Stimulated activated CD8-positive, alpha-beta memory T cell treated with anti-CD3 and anti-CD28 coated beads, Interleukin-12 subunit alpha, Interleukin-12 subunit beta, amount 100 ng/mL, for 4 hours (primary cell): Measurements from ENCODE around the gene GRID1.

Source experiments
- DNase-seq: peaks from one replicate; pipeline ENCODE4 v3.0.0-alpha.2; 2020; ENCODE audit warnings: low read depth

Gene GRID1

DNA sequence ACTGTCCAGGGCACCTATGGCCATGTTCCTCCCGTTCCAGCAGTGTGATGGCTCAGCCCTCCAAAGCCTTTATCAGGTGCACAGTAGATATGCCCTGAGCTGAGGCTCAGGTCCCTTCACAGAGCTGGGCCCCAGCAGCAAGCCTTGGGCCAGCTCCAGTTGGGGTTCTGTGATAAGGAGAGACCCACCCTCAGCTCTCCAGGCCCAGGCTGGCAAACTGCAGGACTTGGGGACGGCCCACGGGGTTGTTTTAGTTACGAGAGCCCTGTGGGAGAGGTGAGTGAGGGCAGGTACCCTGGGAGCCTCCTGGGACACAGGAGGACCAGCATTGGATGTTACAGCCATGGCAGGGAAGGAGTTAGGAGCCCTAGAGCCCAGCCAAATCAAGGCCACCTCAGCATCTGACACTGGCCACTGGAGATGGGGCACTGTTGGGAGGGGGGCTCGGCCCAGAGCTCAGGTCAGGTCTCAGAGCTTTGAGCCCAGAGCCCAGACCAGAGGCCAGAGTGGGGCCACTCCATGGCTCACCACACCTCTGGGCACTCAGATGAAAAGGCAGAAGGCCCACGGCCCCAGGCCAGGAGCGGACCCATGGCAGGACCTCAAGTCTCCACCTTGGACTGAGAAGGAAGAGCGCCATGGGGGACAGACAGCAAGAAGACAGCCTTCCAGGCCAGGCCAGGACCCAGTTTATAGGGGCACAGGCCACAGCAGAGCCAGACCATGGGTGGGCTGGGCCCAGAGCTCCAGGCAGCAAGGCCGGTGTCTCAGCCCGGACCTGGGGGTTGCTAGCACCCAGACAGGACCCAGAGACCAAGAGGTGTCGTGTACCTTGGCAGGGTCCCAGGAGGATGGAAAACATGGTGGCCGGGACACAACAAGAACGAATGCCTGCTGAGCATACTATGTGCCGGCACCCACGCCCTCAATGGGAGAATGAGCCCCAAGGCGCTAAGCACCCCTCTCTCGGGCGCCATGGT lies 12.8 kb downstream of the GRID1 start:
- DNase-seq = no peak

DNA sequence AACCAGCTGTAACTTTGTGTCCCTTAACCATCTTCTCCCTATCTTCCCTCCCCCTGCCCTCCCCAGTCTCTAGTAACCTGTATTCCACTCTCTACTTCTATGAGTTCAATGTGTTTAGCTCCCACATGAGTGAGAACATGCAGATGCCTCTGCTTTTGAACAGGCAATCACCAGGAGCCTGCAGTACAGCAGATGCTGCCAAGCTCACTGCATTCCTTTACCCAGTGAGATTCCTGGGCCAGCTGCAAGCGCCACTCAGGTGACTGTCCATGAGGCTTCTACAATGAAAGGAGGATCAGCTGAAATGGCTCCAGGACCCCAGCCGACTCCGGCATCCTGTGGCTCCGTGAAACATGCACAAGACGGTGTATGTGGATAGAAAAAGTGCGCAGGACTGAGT lies 15.7 kb downstream of the GRID1 start:
- DNase-seq = no peak

DNA sequence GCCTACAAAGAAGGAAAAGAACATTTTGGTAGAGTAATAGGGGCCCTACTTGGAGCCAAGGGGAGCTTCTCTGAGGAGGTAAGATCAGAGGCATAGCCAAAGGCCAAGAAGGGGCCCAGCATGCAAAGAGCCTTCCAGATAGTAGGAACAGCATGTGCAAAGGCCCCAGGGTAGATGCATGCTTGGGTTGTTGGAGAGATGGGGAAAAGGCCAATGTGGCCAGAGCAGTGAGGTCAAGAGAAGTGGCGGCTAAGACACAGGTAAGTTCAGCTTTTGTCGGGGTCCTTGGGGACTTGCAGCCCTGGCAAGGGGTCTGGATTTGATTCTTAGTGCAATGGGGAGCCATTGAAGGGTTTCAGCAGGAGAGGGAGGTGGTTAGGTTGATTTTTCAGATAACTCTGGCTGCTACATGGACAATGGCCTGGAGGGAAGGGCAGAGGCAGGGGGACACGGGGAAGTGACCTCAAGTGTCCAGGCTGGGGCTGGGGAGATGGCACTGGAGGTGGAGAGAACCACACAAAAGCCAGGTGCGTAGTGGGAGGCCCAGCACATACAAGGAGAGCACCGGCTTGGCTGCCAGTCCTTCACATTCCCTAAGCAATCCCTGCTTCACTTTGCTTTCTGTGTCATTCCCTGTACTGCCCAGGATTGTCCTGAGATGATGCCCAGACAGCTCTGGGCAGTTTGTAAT lies 16.5 kb downstream of the GRID1 start:
- no peak for DNase-seq

DNA sequence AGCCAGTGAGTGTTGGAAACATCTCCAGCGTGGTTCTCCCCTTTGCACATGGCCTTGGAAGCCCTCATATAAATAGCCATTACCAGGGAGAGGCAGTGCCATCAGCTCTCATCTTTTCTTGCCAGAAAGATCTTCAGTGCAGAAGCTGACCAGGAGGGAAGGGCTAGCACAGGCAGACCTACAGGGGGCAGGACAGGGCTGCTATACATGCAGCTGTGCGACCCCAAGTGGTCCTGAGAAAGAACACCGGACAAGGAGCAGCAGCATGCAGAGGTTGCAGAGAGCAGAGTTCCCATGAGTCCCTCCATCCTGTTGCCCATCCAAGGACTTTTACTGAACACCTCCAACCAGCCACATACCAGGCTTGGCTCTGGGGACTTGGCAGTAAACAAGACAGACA lies 17.1 kb downstream of the GRID1 start:
- no peak for DNase-seq

DNA sequence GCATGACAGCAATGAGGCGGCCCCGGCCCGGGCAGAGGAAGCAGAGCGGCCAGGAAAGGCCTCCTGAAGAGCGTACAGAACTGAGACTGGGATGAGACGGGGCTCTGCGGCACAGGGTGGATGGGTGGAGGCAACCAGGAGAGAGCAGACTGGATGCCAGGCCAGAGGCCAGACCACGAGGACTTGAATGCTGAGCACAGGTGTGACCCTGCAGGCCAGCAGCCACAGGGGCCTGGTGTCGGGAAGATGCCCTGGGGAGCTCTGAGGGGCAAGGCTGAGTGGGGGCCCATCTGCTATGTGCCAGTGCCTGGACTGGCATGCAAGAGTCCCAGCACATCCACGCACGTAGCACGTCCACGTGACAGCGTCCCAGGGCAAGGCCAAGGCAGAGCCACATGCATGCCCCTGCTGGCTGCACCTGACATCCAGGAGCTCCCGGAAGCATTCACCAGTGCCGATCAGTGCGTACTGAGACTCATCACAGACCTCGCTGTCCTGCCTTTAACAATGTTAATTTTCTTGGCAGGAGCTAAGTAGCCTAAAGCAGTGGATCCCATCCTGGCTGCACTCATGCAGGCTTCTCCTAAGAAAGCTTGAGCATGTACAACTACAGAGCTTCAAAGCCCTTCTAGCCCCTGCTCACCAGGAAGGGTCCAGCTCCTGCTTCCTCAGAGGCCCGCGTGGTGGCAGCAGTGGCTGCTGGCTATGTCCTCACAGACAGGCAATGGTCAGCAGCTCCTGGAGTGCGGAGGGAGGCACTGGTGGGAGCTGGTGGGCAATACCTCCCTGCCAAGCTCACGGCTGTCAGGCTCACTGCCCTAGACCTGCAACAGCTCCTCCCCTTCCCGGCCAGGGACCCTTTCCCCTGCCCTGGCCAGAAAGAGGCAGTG lies 18.0 kb downstream of the GRID1 start:
- DNase-seq = no peak

DNA sequence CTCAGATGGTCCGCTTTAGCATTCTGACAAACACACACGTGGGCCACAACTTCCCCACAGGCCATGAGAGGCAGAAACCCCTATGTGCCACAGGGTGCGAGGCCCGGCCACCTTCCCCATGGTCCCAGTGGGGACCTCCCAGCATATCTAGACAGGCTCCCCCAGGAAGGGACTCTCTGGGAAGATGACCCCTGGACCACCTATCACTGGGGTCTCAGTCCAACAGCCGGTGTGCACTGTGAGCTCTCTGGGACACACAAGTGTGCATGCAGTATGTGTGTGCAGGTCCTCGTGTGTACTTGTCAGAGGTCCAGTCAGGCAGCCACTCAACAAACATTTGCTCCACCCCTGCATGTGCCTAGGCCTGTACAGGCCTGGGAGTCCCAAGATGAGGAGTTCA lies 18.7 kb downstream of the GRID1 start:
- DNase-seq = no peak

DNA sequence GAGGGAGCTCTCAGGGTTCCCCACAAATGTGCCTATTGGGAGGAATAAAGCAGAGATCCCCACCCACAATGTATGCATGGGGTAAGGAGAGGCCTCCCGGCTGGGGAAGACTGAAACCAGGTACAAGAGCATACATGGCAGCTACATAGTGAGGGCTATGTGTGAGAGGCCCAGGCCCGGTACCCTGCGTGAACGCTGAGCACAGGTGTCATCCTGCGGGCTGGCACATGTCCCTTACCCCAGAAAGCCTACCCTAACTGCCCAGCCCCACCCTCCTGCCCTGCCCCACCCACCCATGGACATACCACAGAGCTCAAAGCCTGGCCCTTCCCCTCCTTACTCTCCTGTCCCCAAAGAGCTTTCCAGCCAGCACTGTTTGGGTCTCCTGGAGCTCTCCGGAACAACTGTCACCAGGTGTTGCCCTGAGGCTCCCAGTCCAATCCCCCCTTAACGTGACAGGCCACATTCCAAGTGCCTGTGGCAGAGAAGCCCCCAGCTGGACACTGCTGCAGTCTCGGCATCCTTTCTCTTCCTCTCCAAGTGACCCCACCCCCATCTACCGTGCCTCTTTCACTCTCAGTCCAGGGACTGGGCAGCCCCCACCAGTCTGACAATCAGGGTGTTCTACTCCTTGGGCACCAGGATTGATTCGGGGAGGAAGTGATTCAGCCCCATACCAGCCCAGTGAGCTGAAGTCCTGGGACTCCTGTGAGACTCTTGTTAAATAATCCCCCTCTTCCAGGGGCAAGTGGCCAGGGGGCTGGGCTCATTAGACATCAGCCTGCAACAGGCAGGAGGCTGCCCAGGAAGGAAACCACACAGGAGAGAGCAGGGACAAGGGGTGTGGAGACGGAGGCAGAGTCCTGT lies 19.6 kb downstream of the GRID1 start:
- DNase-seq = no peak

DNA sequence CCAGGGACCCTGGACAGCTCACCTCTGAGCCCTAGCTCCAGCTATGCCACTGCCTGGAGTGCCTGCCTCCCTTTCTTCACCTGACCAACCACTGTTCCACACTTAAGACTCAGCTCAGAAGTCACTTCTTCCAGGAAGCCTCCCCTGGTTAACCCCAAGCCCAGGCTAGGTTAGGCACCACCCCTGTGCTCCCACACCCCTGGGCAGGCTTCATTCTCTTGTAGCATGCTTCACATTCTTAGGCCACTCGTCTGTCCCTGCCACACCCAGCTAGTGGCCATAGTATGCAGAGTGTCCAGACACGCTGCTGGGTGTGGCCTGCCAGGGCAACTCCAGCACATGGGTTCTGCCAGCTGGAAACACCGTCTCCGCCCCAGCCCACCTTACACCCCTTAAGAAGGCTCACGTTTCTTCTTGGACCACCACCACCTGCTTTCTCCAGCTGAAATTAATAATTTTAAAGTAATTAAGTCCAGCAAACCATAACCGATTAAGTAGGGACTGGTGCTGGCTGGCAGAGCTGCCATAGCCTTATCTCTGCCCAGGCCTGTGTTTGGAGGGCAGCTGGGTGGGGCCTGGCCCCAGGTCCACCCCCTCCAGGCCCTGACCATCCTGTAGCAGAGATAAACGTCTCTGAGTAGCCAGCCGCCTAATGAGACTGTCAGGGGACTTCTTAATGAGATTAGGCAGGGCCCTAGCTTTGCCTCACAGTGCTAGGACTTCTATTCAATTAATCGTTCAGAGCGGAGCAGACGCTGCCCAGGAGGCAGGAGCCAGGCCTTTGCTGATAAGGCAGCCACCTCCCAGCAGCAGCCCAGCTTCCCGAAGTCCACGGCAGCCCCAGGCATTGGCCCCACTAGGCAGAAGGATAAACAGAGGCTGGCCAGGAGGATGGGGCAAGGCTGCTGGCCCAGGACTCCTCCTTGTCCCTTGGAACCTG lies 20.5 kb downstream of the GRID1 start:
- DNase-seq = no peak

DNA sequence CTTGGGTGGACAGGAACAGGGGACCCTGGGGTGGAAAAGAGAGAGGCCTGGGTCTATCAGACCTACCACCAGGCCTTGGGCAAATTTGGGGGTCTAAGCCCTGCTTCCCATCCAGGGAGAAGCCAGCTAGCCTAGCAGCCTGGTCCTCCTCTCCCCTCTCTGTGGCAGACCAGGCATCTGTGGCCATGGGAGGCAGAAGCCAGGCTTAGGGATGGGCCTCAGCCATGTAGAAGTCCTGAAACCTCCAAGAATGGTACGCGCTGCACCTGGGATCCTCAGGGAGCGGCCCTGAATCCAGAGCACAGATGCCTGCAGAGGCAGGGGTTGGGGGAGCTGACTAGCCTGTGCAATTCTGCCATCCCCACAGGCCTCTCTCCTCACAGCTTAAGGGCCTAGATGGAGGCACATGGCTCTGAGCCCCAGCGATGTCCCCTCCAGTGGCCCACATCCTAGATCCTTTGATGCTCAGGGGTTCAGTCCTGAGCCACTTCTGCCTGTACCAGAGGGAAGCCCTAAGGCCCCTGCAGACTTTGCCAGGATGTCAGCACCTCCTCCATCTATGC lies 21.2 kb downstream of the GRID1 start:
- DNase-seq = no peak

DNA sequence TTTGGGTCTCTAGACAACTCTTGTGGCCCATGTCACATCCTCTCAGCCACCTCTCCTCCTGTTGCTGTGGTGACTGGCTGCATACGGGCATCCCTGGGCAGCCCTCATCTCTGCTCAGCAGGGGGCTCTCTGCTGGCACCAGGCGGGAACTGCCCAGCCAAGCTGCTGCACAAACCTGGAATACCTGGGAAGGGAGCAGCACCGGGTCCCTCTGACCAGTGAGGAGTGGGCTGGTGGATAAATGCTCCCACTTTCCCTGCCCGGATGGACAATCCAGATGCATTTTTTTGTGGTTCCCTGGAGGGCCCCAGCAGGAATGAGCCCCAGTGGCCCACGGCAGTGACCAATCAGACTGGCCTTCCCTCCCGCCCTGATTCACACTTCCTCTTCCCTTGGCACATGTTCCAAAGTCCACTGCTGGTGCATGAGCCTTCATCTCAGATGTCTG lies 21.9 kb downstream of the GRID1 start:
- DNase-seq = no peak

DNA sequence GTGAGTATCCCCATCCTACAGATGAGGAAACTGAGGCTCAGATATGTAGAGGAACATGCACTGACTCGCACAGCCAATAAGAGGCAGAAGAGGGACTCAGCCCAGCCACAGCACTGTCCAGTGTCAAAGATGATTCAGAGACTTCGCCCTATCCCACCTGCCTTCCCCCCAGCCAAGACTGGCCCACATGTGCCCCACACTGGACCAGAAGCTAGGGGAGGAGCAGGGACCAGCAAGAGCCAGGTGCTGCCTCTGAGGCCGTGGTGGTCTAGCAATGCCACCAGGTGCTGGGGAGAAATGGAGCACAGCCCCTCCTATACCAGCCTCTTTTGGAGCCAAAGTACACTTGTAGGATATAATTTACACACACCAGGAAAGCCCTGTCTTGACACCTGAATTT lies 22.3 kb downstream of the GRID1 start:
- DNase-seq = no peak

DNA sequence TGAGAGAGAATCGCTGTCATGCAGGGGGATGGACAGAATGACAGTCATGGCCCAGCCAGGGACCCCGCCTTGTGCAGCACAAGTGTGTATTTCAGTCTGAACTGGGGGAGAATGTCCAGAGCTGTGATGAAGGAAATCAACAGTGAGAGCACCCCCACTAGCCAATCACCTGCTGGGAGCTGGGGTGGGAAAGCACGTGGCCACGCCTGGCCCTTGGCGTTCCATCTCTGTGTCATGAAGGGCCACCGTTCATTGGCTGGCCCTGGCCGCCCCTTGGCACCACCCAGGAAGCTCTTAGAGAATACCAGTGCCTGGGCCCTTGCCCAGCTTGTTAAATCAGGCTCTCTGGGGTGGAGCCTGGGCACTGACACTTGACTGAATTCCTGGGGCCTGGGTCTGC lies 22.8 kb downstream of the GRID1 start:
- DNase-seq = no peak

DNA sequence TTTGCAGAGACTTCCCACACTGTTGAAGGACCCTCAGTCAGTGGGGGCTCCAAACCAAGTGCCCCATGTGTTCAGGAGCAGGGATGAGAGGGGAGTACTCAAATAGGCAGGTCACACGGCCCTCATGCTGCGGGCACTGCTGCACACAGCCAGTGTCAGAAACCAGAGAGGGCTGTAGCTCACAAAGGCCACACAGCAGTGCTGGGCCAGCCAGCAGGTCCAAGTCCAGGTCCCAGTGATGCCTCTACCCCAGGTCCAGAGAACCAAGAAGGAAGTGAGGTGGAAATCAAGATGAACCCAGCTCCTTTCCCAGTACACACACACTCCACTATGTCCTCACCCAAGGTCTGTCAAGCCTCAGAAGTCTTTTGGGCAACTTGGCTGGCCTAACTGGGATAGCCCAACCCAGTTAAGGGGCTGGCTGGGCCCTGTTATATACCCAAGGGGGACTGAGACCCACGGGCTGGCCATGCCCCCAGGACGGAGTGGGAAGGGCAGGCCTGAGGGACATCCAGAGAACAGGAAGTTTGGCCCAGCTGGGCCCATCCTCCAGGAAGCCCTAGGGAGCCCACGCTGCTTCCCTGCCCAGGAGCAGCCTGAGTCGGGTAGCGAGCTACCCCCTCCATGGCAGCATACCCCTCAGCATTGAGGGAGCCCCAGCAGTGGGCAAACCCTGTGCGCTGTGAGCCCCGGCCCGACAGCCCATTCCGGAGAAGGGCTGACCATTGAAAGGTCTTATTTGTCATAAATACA lies 24.3 kb downstream of the GRID1 start:
- DNase-seq = no peak

DNA sequence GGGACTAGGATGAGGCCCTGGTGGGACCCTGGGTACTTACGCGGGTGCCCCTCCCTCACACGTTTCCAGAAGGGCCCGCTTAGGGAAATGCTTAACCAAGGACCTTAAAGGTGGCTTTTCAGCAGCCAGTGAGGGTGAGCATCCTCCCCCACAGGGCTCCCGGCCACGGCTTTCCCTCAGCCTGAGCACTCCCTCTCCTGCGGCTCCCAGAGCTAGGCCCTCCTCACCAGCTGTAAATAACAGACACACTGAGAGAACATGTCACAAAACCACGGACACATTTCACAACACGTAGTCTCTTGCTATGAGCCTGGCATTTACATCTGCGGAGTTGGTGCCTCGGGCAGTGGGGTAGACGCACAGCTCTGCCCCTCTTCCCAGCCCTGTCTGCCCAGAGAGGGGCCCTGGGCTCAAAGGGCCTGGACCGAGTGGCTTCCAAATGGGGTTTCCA lies 25.2 kb downstream of the GRID1 start:
- DNase-seq = no peak

DNA sequence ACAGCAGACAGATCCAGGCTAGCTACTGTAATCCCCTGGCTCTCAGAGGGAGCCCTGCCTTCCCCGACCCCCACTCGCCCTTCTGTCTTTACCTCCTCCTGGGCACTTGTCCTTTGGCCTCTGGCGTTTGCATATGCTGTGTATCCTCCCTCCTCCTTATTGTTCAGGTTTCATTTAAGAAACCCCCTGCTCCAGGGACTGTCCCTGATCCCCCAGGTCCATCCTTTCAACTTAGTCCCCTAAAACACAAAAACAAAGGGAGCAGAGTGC lies 25.7 kb downstream of the GRID1 start:
- DNase-seq = no peak

DNA sequence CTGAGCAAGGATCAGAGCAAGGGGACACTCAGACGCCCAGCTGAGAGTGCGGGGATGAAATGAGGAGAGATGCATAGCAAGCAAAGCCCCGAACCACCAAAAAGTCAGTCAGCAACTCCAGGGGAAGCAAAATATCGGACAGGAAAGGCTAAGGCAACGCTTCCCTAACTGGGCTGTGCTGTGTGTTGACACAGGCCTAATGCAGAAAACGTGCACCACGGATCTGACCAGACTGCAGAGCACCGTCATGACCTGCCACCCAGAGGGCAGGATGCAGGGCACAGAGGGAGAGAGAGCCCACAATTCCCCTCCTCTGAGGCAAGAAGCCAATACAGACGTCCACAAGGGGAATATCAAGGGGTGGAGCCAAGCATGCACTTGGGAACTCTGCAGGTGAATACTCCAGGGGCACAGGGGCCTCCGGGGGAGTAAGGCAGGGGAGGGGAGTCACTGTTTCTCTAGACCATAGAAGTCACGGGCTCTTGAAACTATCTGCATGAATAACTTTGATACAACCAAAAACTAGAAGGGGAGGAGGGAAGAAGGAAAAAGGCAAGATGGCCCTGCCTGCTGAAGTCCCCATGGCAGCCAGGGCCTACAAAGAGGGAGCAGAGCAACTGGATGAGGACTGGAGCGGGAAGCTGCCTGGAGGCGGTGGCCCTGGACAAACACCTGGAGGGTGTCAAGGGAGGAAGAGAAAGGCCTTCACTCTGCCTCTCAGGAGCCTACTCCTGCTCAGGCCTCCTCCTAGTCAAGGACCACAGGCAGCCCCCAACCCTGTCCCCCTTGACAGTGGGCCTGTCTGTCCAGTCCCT lies 26.2 kb downstream of the GRID1 start:
- DNase-seq = no peak

DNA sequence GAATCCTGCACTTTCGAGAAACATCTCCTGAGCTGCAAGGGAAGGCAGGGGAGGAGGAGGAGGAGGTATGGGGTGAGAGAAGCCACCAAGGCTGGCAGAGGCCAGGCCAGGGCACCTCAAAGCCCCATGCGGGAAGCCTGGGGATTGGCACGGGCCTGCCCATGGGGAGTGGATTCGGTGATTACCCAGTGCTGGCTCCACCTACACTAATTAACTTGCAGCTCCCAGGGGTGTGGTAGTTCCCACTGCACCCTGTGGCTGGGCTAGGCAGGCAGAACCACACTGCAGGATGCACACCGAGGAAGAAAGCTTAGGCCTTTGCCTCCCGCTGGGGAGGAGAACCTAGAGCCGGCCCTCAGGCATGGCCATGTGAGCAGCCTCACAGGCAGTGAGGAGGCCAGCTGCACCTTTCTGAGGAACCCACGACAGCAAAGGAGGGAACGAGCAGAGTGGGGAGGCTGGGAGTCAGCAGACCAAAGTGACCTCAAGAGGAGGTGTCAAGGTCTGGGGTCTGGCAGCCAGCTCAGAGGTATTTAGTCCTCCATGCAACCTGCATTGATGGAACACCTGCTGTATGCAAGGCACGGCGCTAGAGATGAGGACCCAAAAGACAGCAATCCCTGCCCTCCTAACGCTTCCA lies 27.2 kb downstream of the GRID1 start:
- DNase-seq = no peak

DNA sequence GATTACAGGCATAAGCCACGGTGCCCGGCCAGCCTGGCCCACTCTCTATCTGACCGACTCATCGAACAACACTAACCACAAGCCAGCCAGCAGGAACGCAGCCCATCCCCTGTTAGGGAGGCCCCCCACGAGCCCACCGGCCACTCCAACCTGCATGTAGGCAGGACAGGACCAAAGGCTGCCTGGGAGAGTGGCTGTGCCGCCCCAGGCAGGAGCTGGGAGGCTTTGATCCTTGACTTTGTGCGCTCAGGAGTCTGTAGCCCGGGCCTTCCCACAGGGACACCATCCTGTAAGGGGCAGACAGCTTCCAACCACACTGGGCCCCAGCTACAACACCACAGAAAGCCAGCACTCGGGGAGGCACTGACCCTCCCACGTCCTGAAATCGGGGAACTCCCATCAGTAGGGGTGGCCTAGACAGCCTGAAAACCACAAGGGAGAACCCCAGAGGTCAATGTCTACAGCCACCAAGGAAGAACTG lies 29.4 kb downstream of the GRID1 start:
- no peak for DNase-seq
